ENCODE data around the gene PPP1R8.

Gene PPP1R8

GRCh38 chr1:27809883-27810282, 20.7 kb upstream of the PPP1R8 start:
- Histone ChIP-seq H3K79me1 (replicated peaks; ENCODE audit: low read length, poor library complexity, severe bottlenecking) (peaks cover 2% of the 10 kb centered on the region), H3K23ac (ENCODE audit: low read length in 2 of 2) (no peak overlapping the region)
- no CpG with 5 or more reads among the region's 1 CpG for WGBS

DNA sequence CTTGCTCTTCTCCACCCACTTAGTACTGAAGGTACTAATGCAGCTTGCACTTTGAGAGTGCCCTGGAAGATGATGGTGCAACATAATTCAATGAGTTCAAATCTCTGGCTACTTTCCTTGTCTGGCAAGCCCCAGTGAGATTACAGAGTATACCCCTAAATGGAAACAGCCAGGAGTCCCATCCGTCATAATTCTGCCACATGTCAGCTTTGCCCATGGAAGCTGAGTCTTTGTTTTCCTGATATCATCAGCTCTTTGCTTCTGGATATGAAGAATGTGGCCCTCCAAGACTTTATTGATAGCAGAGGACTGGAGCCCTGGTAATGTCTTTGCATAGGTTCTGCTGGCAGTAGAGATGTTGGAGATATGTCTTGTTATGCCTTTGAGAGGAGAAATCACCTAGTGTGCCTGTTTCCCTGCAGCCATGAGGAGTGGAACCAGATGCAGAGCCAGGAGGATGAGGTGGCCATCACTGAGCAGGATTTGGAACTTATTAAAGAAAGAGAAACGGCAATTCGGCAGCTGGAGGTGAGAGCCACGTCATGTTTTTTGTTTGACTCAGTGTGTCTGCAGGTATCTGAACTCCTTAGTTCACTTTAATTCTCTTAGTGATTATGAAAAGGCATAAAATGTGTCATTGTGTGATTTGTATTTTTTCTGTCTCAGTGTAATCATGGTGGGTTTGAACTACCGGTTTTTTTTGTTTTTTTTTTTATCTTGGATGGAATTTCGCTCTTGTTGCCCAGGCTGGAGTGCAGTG, 18.7 kb upstream of the PPP1R8 start:
- 94% methylated on average over 6 of the region's 6 CpGs for WGBS
- Histone ChIP-seq H3K18ac (ENCODE audit: low read depth in 1 of 2, low read length in 2 of 2) (no peak overlapping the region), H3K23ac (ENCODE audit: low read length in 2 of 2) (no peak overlapping the region), H4K91ac (ENCODE audit: low read length) (no peak overlapping the region), H2BK15ac (ENCODE audit: low read depth, poor library complexity, severe bottlenecking) (no peak overlapping the region), H2AFZ (ENCODE audit: low read depth, low read length) (no peak overlapping the region), H2BK5ac (ENCODE audit: low read depth, low read length, poor library complexity, severe bottlenecking) (no peak overlapping the region), H2BK120ac (ENCODE audit: low read depth, low read length) (no peak overlapping the region), H3K9me3 (ENCODE audit: control insufficient read depth, low read length) (no peaks in the 10 kb centered on the region), H3K4me1 (ENCODE audit: control insufficient read depth, insufficient read depth, low read depth, low read length) (no peaks in the 10 kb centered on the region), H3K79me1 (replicated peaks; ENCODE audit: low read length, poor library complexity, severe bottlenecking) (no peaks in the 10 kb centered on the region), H3K14ac (ENCODE audit: low read length in 2 of 2) (no peak overlapping the region), H3K27ac (ENCODE audit: low read length, poor library complexity, severe bottlenecking) (no peak overlapping the region), H4K8ac (ENCODE audit: low read length) (no peak overlapping the region), H3K4me2 (ENCODE audit: low read length, poor library complexity, severe bottlenecking) (no peak overlapping the region), H3K9ac (ENCODE audit: low read length) (no peak overlapping the region), H3K36me3 (ENCODE audit: control insufficient read depth in 1 of 2, insufficient read depth in 2 of 2, low read depth in 1 of 2, low read length in 2 of 2) (peaks cover 11 to 57% of the 10 kb centered on the region in 2 experiments), H3K27me3 (ENCODE audit: control insufficient read depth in 1 of 2, insufficient read depth in 1 of 2, low read length in 2 of 2) (no peaks in the 10 kb centered on the region), H3K4ac (ENCODE audit: low read depth in 1 of 2, low read length in 2 of 2) (no peak overlapping the region), H2BK12ac (ENCODE audit: low read length in 2 of 2) (no peak overlapping the region), H3K4me3 (ENCODE audit: insufficient read depth in 1 of 2, low read depth in 1 of 2, low read length in 2 of 2) (no peak overlapping the region), H2AK5ac (ENCODE audit: low read length, severe bottlenecking) (no peak overlapping the region)
- no peak for DNase-seq

More at GRCh38 chr1:27809883-27810282, 20.7 kb upstream of the PPP1R8 start:
- Histone ChIP-seq H3K4me1 (ENCODE audit: control insufficient read depth, insufficient read depth, low read depth, low read length) (no peaks in the 10 kb centered on the region), H3K27ac (ENCODE audit: low read length, poor library complexity, severe bottlenecking) (no peak overlapping the region), H2AFZ (ENCODE audit: low read depth, low read length) (no peak overlapping the region), H2BK15ac (ENCODE audit: low read depth, poor library complexity, severe bottlenecking) (no peak overlapping the region), H3K4me3 (ENCODE audit: insufficient read depth in 1 of 2, low read depth in 1 of 2, low read length in 2 of 2) (no peak overlapping the region), H2BK12ac (ENCODE audit: low read length in 2 of 2) (no peak overlapping the region), H4K8ac (ENCODE audit: low read length) (no peak overlapping the region), H3K9ac (ENCODE audit: low read length) (no peak overlapping the region), H2BK5ac (ENCODE audit: low read depth, low read length, poor library complexity, severe bottlenecking) (no peak overlapping the region), H2AK5ac (ENCODE audit: low read length, severe bottlenecking) (no peak overlapping the region), H3K27me3 (ENCODE audit: control insufficient read depth in 1 of 2, insufficient read depth in 1 of 2, low read length in 2 of 2) (no peaks in the 10 kb centered on the region), H3K18ac (ENCODE audit: low read depth in 1 of 2, low read length in 2 of 2) (no peak overlapping the region), H3K9me3 (ENCODE audit: control insufficient read depth, low read length) (no peaks in the 10 kb centered on the region), H4K91ac (ENCODE audit: low read length) (no peak overlapping the region), H3K4me2 (ENCODE audit: low read length, poor library complexity, severe bottlenecking) (no peak overlapping the region), H3K14ac (ENCODE audit: low read length in 2 of 2) (no peak overlapping the region), H2BK120ac (ENCODE audit: low read depth, low read length) (no peak overlapping the region), H3K36me3 (ENCODE audit: control insufficient read depth in 1 of 2, insufficient read depth in 2 of 2, low read depth in 1 of 2, low read length in 2 of 2) (peaks cover 9 to 67% of the 10 kb centered on the region in 2 experiments), H3K4ac (ENCODE audit: low read depth in 1 of 2, low read length in 2 of 2) (no peak overlapping the region)
- no peak for DNase-seq

DNA sequence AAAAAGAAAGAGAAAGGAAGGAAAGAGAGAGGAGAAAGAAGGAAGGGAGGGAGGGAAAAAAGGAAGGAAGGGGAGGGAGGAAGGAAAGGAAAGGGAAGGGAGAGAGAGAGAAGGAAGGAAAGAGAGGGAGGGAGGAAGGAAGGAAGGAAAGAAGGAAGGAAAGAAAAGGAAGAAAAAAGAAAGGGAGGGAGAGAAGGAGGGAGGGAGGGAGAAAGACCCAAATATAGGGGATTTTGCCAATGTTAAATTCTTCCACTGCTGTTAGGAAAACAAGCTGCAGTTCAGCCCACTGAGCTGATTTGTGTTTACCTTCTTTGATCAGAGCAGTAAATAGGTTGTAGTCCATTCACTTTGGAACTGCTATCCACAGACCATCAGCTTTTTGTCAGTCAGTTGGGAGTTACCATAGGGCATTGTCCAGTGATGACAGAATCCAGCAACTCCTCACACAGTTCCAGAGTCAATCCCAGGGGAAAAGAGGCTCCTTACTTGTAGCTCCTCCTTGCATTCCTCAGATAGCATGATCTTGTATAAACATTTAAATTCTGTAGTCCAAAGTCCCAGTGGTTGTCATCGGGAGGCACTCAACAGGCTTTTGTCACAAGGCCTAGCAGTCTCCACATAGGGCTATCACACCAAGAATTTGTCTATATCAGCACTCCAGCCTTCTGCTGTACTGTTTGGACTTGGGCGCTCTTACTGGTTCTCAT, 13.5 kb upstream of the PPP1R8 start:
- Histone ChIP-seq H3K4me2 (ENCODE audit: low read length, poor library complexity, severe bottlenecking) (no peak overlapping the region), H2AK5ac (ENCODE audit: low read length, severe bottlenecking) (no peak overlapping the region), H3K4me1 (ENCODE audit: control insufficient read depth, insufficient read depth, low read depth, low read length) (peaks cover 3% of the 10 kb centered on the region), H2AFZ (ENCODE audit: low read depth, low read length) (no peak overlapping the region), H3K9me3 (ENCODE audit: control insufficient read depth, low read length) (no peaks in the 10 kb centered on the region), H3K9ac (ENCODE audit: low read length) (peak overlapping the region; percentile 47), H3K23ac (ENCODE audit: low read length in 2 of 2) (no peak overlapping the region), H4K91ac (ENCODE audit: low read length) (no peak overlapping the region), H2BK120ac (ENCODE audit: low read depth, low read length) (no peak overlapping the region), H4K8ac (ENCODE audit: low read length) (no peak overlapping the region), H3K27me3 (ENCODE audit: control insufficient read depth in 1 of 2, insufficient read depth in 1 of 2, low read length in 2 of 2) (no peaks in the 10 kb centered on the region), H3K14ac (ENCODE audit: low read length in 2 of 2) (no peak overlapping the region), H3K79me1 (replicated peaks; ENCODE audit: low read length, poor library complexity, severe bottlenecking) (no peaks in the 10 kb centered on the region), H3K27ac (ENCODE audit: low read length, poor library complexity, severe bottlenecking) (no peak overlapping the region), H2BK15ac (ENCODE audit: low read depth, poor library complexity, severe bottlenecking) (no peak overlapping the region), H3K18ac (ENCODE audit: low read depth in 1 of 2, low read length in 2 of 2) (peak overlapping the region in 1 of 2 experiments; percentile 12), H3K4ac (ENCODE audit: low read depth in 1 of 2, low read length in 2 of 2) (no peak overlapping the region), H2BK5ac (ENCODE audit: low read depth, low read length, poor library complexity, severe bottlenecking) (no peak overlapping the region), H3K36me3 (ENCODE audit: control insufficient read depth in 1 of 2, insufficient read depth in 2 of 2, low read depth in 1 of 2, low read length in 2 of 2) (peaks cover 25 to 73% of the 10 kb centered on the region in 2 experiments), H3K4me3 (ENCODE audit: insufficient read depth in 1 of 2, low read depth in 1 of 2, low read length in 2 of 2) (no peak overlapping the region), H2BK12ac (ENCODE audit: low read length in 2 of 2) (peak overlapping the region in 1 of 2 experiments; percentile 39)
- peak; percentile 90 for DNase-seq
- 41% methylated on average over 2 of the region's 2 CpGs for WGBS

- H3K4me3 ChIP-seq (ENCODE audit: insufficient read depth in 1 of 2, low read depth in 1 of 2, low read length in 2 of 2) = no peak overlapping the region
- H2BK12ac ChIP-seq (ENCODE audit: low read length in 2 of 2) = no peak overlapping the region
- peak; percentile 25 for DNase-seq
- no peak overlapping the region for H3K4ac ChIP-seq (ENCODE audit: low read depth in 1 of 2, low read length in 2 of 2)
- H3K27ac ChIP-seq (ENCODE audit: low read length, poor library complexity, severe bottlenecking) = peak overlapping the region; percentile 43
- no peak overlapping the region for H3K14ac ChIP-seq (ENCODE audit: low read length in 2 of 2)
- H3K4me2 ChIP-seq (ENCODE audit: low read length, poor library complexity, severe bottlenecking) = peak overlapping the region; percentile 14
- peaks cover 3% of the 10 kb centered on the region for H3K4me1 ChIP-seq (ENCODE audit: control insufficient read depth, insufficient read depth, low read depth, low read length)
- H2BK5ac ChIP-seq (ENCODE audit: low read depth, low read length, poor library complexity, severe bottlenecking) = no peak overlapping the region
- no peak overlapping the region for H2BK120ac ChIP-seq (ENCODE audit: low read depth, low read length)
- H3K36me3 ChIP-seq (ENCODE audit: control insufficient read depth in 1 of 2, insufficient read depth in 2 of 2, low read depth in 1 of 2, low read length in 2 of 2) = peaks cover 16 to 69% of the 10 kb centered on the region in 2 experiments
- H4K8ac ChIP-seq (ENCODE audit: low read length) = no peak overlapping the region
- WGBS = 91% methylated on average over 8 of the region's 8 CpGs
- H4K91ac ChIP-seq (ENCODE audit: low read length) = no peak overlapping the region
- no peak overlapping the region for H3K18ac ChIP-seq (ENCODE audit: low read depth in 1 of 2, low read length in 2 of 2)
- H2BK15ac ChIP-seq (ENCODE audit: low read depth, poor library complexity, severe bottlenecking) = no peak overlapping the region
- H2AK5ac ChIP-seq (ENCODE audit: low read length, severe bottlenecking) = no peak overlapping the region
- H3K9ac ChIP-seq (ENCODE audit: low read length) = no peak overlapping the region
- peaks cover 2% of the 10 kb centered on the region for H3K79me1 ChIP-seq (replicated peaks; ENCODE audit: low read length, poor library complexity, severe bottlenecking)
- no peaks in the 10 kb centered on the region for H3K27me3 ChIP-seq (ENCODE audit: control insufficient read depth in 1 of 2, insufficient read depth in 1 of 2, low read length in 2 of 2)
- H2AFZ ChIP-seq (ENCODE audit: low read depth, low read length) = no peak overlapping the region
- no peaks in the 10 kb centered on the region for H3K9me3 ChIP-seq (ENCODE audit: control insufficient read depth, low read length)
- H3K23ac ChIP-seq (ENCODE audit: low read length in 2 of 2) = no peak overlapping the region
These were observed 8.7 kb upstream of the PPP1R8 start for GRCh38 chr1:27821761-27822315.

Data from mesenchymal stem cell (in vitro differentiated cells and primary cell).